Posterior vena cava (tissue), 2 donors: ENCODE data around the gene SCUBE1. TPM values are rescaled to one million over a fixed set of nuclear protein-coding genes. Genes with fewer than 3 reads are reported as not detected.

Experiments
- DNase-seq: peaks from one replicate; pipeline ENCODE4 v3.0.0-alpha.2; 2020; ENCODE audit warnings: low spot score
- intact Hi-C, 2 donors: fragments of 100-400 bp; cut with DNase I; formaldehyde crosslinking; loops; one replicate each; pipeline versions ENCODE4 v1.14.1 to v1.14.2; 2022 to 2023
- total RNA-seq, 2 donors: library from RNA; stranded (reverse); fragmentation: NEBNext Ultra II Directional; extraction: Animal tissue kit (Norgen Biotek cat#: 25700); gene quantifications; one replicate each; pipeline ENCODE4 v1.2.1, GENCODE V29; 2021
- donor health status: DM: yes; HTN: yes; CAD: no.
- donor health status: DM: yes; HTN: yes; CAD: no.

The SCUBE1 gene
- total RNA-seq, 2 donors from 2014 or later, result 0.79 to 1.1 TPM

GRCh38 chr22:43255299-43255698 lies 87.9 kb downstream of the SCUBE1 start:
- intact Hi-C loops, result loop anchor here in 1 of 2 donors (5.0 kb wide), 1 partner anchor 47 kb away; no protein-coding TSS in a partner anchor
- no peak for DNase-seq

GRCh38 chr22:43253839-43254238 lies 89.3 kb downstream of the SCUBE1 start:
- DNase-seq, result no peak
- intact Hi-C loops, result no loop called here

GRCh38 chr22:43252319-43252718 lies 90.9 kb downstream of the SCUBE1 start:
- intact Hi-C loops, result no loop called here
- DNase-seq, result no peak

GRCh38 chr22:43249789-43250471 lies 93.2 kb downstream of the SCUBE1 start:
- DNase-seq, result no peak
- intact Hi-C loops, result no loop called here

- DNase-seq, result no peak
- intact Hi-C loops, result no loop called here
These were observed 95.5 kb downstream of the SCUBE1 start for GRCh38 chr22:43247546-43248260.

- intact Hi-C loops, result no loop called here
- DNase-seq, result no peak
These were observed 97.0 kb downstream of the SCUBE1 start for GRCh38 chr22:43246188-43246587.

GRCh38 chr22:43245717-43246116 lies 97.5 kb downstream of the SCUBE1 start:
- DNase-seq, result no peak
- intact Hi-C loops, result no loop called here

GRCh38 chr22:43244803-43245527 lies 98.2 kb downstream of the SCUBE1 start:
- intact Hi-C loops, result no loop called here
- no peak for DNase-seq

GRCh38 chr22:43244402-43244801 lies 98.8 kb downstream of the SCUBE1 start:
- intact Hi-C loops, result no loop called here
- DNase-seq, result no peak

- intact Hi-C loops, result no loop called here
- DNase-seq, result no peak
These were observed 99.8 kb downstream of the SCUBE1 start for GRCh38 chr22:43243324-43243723.

- no peak for DNase-seq
- intact Hi-C loops, result no loop called here
These were observed 100.5 kb downstream of the SCUBE1 start for GRCh38 chr22:43242627-43243026.

GRCh38 chr22:43241699-43242386 lies 101.3 kb downstream of the SCUBE1 start:
- intact Hi-C loops, result no loop called here
- DNase-seq, result no peak

- intact Hi-C loops, result no loop called here
- no peak for DNase-seq
These were observed 102.0 kb downstream of the SCUBE1 start for GRCh38 chr22:43241138-43241597.

GRCh38 chr22:43240614-43241013 lies 102.6 kb downstream of the SCUBE1 start:
- no peak for DNase-seq
- intact Hi-C loops, result no loop called here

GRCh38 chr22:43239956-43240355 lies 103.2 kb downstream of the SCUBE1 start:
- no peak for DNase-seq
- intact Hi-C loops, result loop anchor here in 1 of 2 donors (5.0 to 10.0 kb wide), 3 partner anchors 47 to 145 kb away; partner anchors contain the start of gene SCUBE1

GRCh38 chr22:43239193-43239780 lies 103.9 kb downstream of the SCUBE1 start:
- no peak for DNase-seq
- intact Hi-C loops, result loop anchor here in 1 of 2 donors (5.0 to 10.0 kb wide), 3 partner anchors 48 to 146 kb away; partner anchors contain the start of gene SCUBE1

GRCh38 chr22:43238526-43239006 lies 104.6 kb downstream of the SCUBE1 start:
- intact Hi-C loops, result loop anchor here in 1 of 2 donors (5.0 to 10.0 kb wide), 3 partner anchors 49 to 146 kb away; partner anchors contain the start of gene SCUBE1
- no peak for DNase-seq

GRCh38 chr22:43237280-43237679 lies 105.9 kb downstream of the SCUBE1 start:
- DNase-seq, result no peak
- intact Hi-C loops, result loop anchor here in 1 of 2 donors (5.0 to 10.0 kb wide), 3 partner anchors 50 to 148 kb away; partner anchors contain the start of gene SCUBE1
